DND-41 (cell line): ENCODE results near the gene IGSF6.

Source experiments
- CTCF ChIP-seq: IDR thresholded peaks from 2 replicates; pipeline ENCODE4 v1.5.1; 2012; ENCODE audit warnings: borderline replicate concordance, low read length, moderate library complexity, mild to moderate bottlenecking; ENCODE audit not compliant: poor library complexity, severe bottlenecking; ENCODE audit errors: extremely low read depth
- EZH2 ChIP-seq: IDR thresholded peaks from 3 replicates; pipeline ENCODE4 v1.6.1; 2012; ENCODE audit warnings: borderline replicate concordance, low read depth, mild to moderate bottlenecking, moderate library complexity, low read length, inconsistent platforms; ENCODE audit not compliant: severe bottlenecking

- TF ChIP-seq CTCF (no peak), EZH2 (no peak)
These were observed 29.9 kb downstream of the IGSF6 start for GRCh38 chr16:21622545-21622944.
